GM21576 (cell line): ENCODE measurements around the gene PTPMT1.

ENCODE experiments used
- ATAC-seq: cut with Tn5 transposase; IDR thresholded peaks from one replicate; pipeline ENCODE4 v1.9.1; 2021; ENCODE audit warnings: mild to moderate bottlenecking, moderate library complexity; ENCODE audit not compliant: unreplicated experiment

The PTPMT1 gene

GRCh38 chr11:47606731-47607130 is 41.3 kb downstream of the PTPMT1 start:
- ATAC-seq = no peak

GRCh38 chr11:47607380-47607779 is 42.0 kb downstream of the PTPMT1 start:
- no peak for ATAC-seq

GRCh38 chr11:47609675-47610074 is 44.3 kb downstream of the PTPMT1 start:
- no peak for ATAC-seq

GRCh38 chr11:47611348-47611794 is 46.0 kb downstream of the PTPMT1 start:
- ATAC-seq = peak; percentile 90

GRCh38 chr11:47615249-47615648 is 49.9 kb downstream of the PTPMT1 start:
- ATAC-seq = no peak

- ATAC-seq = no peak
Observed at GRCh38 chr11:47616726-47617416, 51.5 kb downstream of the PTPMT1 start.

GRCh38 chr11:47617417-47617809 is 52.0 kb downstream of the PTPMT1 start:
- ATAC-seq = no peak

- no peak for ATAC-seq
Observed at GRCh38 chr11:47620836-47621378, 55.5 kb downstream of the PTPMT1 start.
